IMR-90 (cell line): ENCODE results near the gene LRRC9. TPM values are rescaled to one million over a fixed set of nuclear protein-coding genes. Genes with fewer than 3 reads are reported as not detected.

Experiments
- ATAC-seq: fragments of 200-7000 bp; cut with Tn5 transposase; 2 replicates; pipeline ENCODE4 v1.9.1; 2020; ENCODE audit warnings: low read depth, mild to moderate bottlenecking, moderate library complexity
- BruUV-seq: library from RNA; stranded (reverse); fragments of 400-500 nt; replicated peaks from 2 replicates; lab custom pipeline; 2021; lab: Mats Ljungman, UMichigan
- CTCF ChIA-PET: fragments of 300-600 bp; formaldehyde crosslinking; extraction: SDS; loops from one replicate; lab custom pipeline; 2021; ENCODE audit warnings: antibody characterized with exemption; lab: Yijun Ruan, JAX
- POLR2A ChIA-PET: fragments of 300-600 bp; sonication (Branson Sonifier 250); formaldehyde crosslinking; loops from one replicate; lab custom pipeline; 2022; ENCODE audit warnings: antibody characterized with exemption; ENCODE audit not compliant: unreplicated experiment; lab: Charles Lee
- DNase-seq: peaks from one replicate; pipeline ENCODE4 v3.0.0; 2013
- H2AFZ ChIP-seq: replicated peaks from 2 replicates; pipeline ENCODE3; 2013; ENCODE audit warnings: low read length, mild to moderate bottlenecking; ENCODE audit not compliant: poor library complexity
- H2AK5ac ChIP-seq: 2 replicates; pipeline ENCODE4 v1.6.1; 2013; ENCODE audit warnings: low read depth, low read length, inconsistent platforms
- H2AK9ac ChIP-seq: replicated peaks from 2 replicates; pipeline ENCODE3; 2013; ENCODE audit warnings: mild to moderate bottlenecking, low read depth, low read length, moderate library complexity; ENCODE audit not compliant: poor library complexity
- H2BK120ac ChIP-seq: 2 replicates; pipeline ENCODE4 v1.6.1; 2013; ENCODE audit warnings: low read depth, low read length, inconsistent platforms
- H2BK15ac ChIP-seq: 3 replicates; pipeline ENCODE4 v1.6.1; 2013; ENCODE audit warnings: low read depth, low read length, inconsistent platforms
- H2BK20ac ChIP-seq: 2 replicates; pipeline ENCODE4 v1.6.1; 2013; ENCODE audit warnings: low read depth, mild to moderate bottlenecking, inconsistent platforms, low read length, moderate library complexity
- H2BK5ac ChIP-seq: 2 replicates; pipeline ENCODE4 v1.6.1; 2013; ENCODE audit warnings: mild to moderate bottlenecking, low read depth, low read length, inconsistent platforms; ENCODE audit not compliant: poor library complexity, severe bottlenecking
- H3K14ac ChIP-seq: replicated peaks from 2 replicates; pipeline ENCODE4 v1.6.1; 2013; ENCODE audit warnings: low read depth, low read length, inconsistent platforms
- H3K18ac ChIP-seq: 2 replicates; pipeline ENCODE4 v1.6.1; 2013; ENCODE audit warnings: low read depth, low read length, control low read depth
- H3K23ac ChIP-seq: 2 replicates; pipeline ENCODE4 v1.6.1; 2013; ENCODE audit warnings: low read depth, low read length, inconsistent platforms
- H3K27ac ChIP-seq: 2 replicates; pipeline ENCODE4 v1.5.1; 2013; ENCODE audit warnings: mild to moderate bottlenecking, control low read depth, low read length; ENCODE audit not compliant: insufficient read depth
- H3K27me3 ChIP-seq: 2 replicates; pipeline ENCODE4 v1.6.1; 2013; ENCODE audit warnings: low read length; ENCODE audit not compliant: control insufficient read depth, insufficient read depth
- H3K36me3 ChIP-seq: 2 replicates; pipeline ENCODE4 v1.6.1; 2013; ENCODE audit warnings: low read length, mixed read lengths; ENCODE audit not compliant: control insufficient read depth, insufficient read depth
- H3K4ac ChIP-seq: 2 replicates; pipeline ENCODE4 v1.6.1; 2013; ENCODE audit warnings: low read depth, low read length, inconsistent platforms
- H3K4me1 ChIP-seq: 2 replicates; pipeline ENCODE4 v1.6.1; 2013; ENCODE audit warnings: low read length, mixed read lengths; ENCODE audit not compliant: control insufficient read depth, insufficient read depth
- H3K4me2 ChIP-seq: 2 replicates; pipeline ENCODE4 v1.6.1; 2013; ENCODE audit warnings: low read depth, mild to moderate bottlenecking, control low read depth, low read length, moderate library complexity
- H3K4me3 ChIP-seq: 2 replicates; pipeline ENCODE4 v1.5.1; 2013; ENCODE audit warnings: low read depth, mild to moderate bottlenecking, control low read depth, low read length, moderate library complexity; ENCODE audit not compliant: insufficient read depth
- H3K56ac ChIP-seq: 2 replicates; pipeline ENCODE4 v1.6.1; 2013; ENCODE audit warnings: low read length, inconsistent platforms; ENCODE audit not compliant: insufficient read depth; ENCODE audit errors: extremely low read depth
- H3K79me1 ChIP-seq, 2 experiments: 2 replicates each; pipeline ENCODE4 v1.6.1; 2013; ENCODE audit warnings: low read length in 2 of 2, inconsistent platforms in 1 of 2, low read depth in 1 of 2
- H3K9ac ChIP-seq: 2 replicates; pipeline ENCODE4 v1.6.1; 2013; ENCODE audit warnings: low read depth, low read length, control low read depth
- H3K9me1 ChIP-seq: 2 replicates; pipeline ENCODE4 v1.6.1; 2013; ENCODE audit warnings: low read length, inconsistent platforms; ENCODE audit not compliant: insufficient read depth
- H3K9me3 ChIP-seq: 2 replicates; pipeline ENCODE4 v1.6.1; 2013; ENCODE audit warnings: low read length; ENCODE audit not compliant: control insufficient read depth, insufficient read depth
- H4K20me1 ChIP-seq: 2 replicates; pipeline ENCODE4 v1.6.1; 2013; ENCODE audit warnings: low read length, inconsistent platforms; ENCODE audit not compliant: insufficient read depth
- H4K5ac ChIP-seq: 2 replicates; pipeline ENCODE4 v1.6.1; 2013; ENCODE audit warnings: mild to moderate bottlenecking, low read depth, low read length, control low read depth
- H4K8ac ChIP-seq, 2 experiments: 2 replicates each; pipeline ENCODE4 v1.6.1; 2013; ENCODE audit warnings: low read depth in 2 of 2, low read length in 2 of 2, control low read depth in 1 of 2, inconsistent platforms in 1 of 2
- H4K91ac ChIP-seq: 2 replicates; pipeline ENCODE4 v1.6.1; 2013; ENCODE audit warnings: low read depth, low read length, inconsistent platforms; ENCODE audit not compliant: insufficient read depth
- BHLHE40 ChIP-seq: fragments of 150-350 bp; IDR thresholded peaks from 2 replicates; pipeline ENCODE4 v1.6.1; 2016; ENCODE audit warnings: mild to moderate bottlenecking, low read depth, low read length
- CEBPB ChIP-seq: IDR thresholded peaks from 2 replicates; pipeline ENCODE4 v1.6.1; 2012; ENCODE audit warnings: low read depth, low read length, improper control_type of control experiment
- CHD1 ChIP-seq: IDR thresholded peaks from 2 replicates; pipeline ENCODE4 v1.6.1; 2012; ENCODE audit warnings: low read depth, low read length, improper control_type of control experiment
- ELK1 ChIP-seq: fragments of 150-350 bp; IDR thresholded peaks from 2 replicates; pipeline ENCODE4 v1.6.1; 2016; ENCODE audit warnings: low read depth, mild to moderate bottlenecking, low read length, moderate library complexity, borderline replicate concordance
- FOS ChIP-seq: fragments of 150-350 bp; IDR thresholded peaks from 2 replicates; pipeline ENCODE4 v1.6.1; 2016; ENCODE audit warnings: low read depth, low read length
- MAFK ChIP-seq: IDR thresholded peaks from 2 replicates; pipeline ENCODE4 v1.6.1; 2012; ENCODE audit warnings: low read depth, low read length, improper control_type of control experiment
- MXI1 ChIP-seq: IDR thresholded peaks from 2 replicates; pipeline ENCODE4 v1.6.1; 2012; ENCODE audit warnings: low read depth, mild to moderate bottlenecking, low read length, moderate library complexity, borderline replicate concordance
- NFE2L2 ChIP-seq: fragments of 150-350 bp; IDR thresholded peaks from 2 replicates; pipeline ENCODE4 v1.6.1; 2016; ENCODE audit warnings: low read depth, mild to moderate bottlenecking, low read length
- POLR2A ChIP-seq: IDR thresholded peaks from 2 replicates; pipeline ENCODE4 v1.6.1; 2012; ENCODE audit warnings: mild to moderate bottlenecking, low read depth, low read length
- RAD21 ChIP-seq: IDR thresholded peaks from 2 replicates; pipeline ENCODE4 v1.6.1; 2012; ENCODE audit warnings: low read length, improper control_type of control experiment
- RFX5 ChIP-seq: IDR thresholded peaks from 2 replicates; pipeline ENCODE4 v1.8.0; 2012; ENCODE audit warnings: low read depth, mild to moderate bottlenecking, low read length, moderate library complexity
- SMC3 ChIP-seq: fragments of 150-350 bp; IDR thresholded peaks from 2 replicates; pipeline ENCODE4 v1.6.1; 2016; ENCODE audit warnings: low read depth, mild to moderate bottlenecking, antibody characterized with exemption, low read length, moderate library complexity
- WGBS, 2 experiments: methylation state at CpG; one replicate each; pipeline versions ENCODE4 v1.1.5 to v1.1.7; 2013; ENCODE audit warnings: missing lambda C conversion rate in 2 of 2; ENCODE audit not compliant: insufficient read length in 1 of 2; ENCODE audit errors: extremely low coverage in 2 of 2; 5-methylcytosine and 5-hydroxymethylcytosine counted together
- dilution Hi-C: fragments of 300-500 bp; cut with HindIII; formaldehyde crosslinking; loops from one replicate; pipeline ENCODE4 v1.14.3; 2018; ENCODE audit warnings: low sequenced_read_pairs; ENCODE audit not compliant: unreplicated experiment
- in situ Hi-C: fragments of 300-500 bp; cut with MboI; formaldehyde crosslinking; loops from 3 replicates; pipeline ENCODE4 v1.14.3; 2019; ENCODE audit warnings: low sequenced_read_pairs, inconsistent platforms, mixed read lengths
- intact Hi-C: fragments of 100-400 bp; cut with micrococcal nuclease; formaldehyde crosslinking; loops from 2 replicates; pipeline ENCODE4 v1.10.0; 2022
- polyA plus RNA-seq, 3 experiments: library from polyadenylated mRNA; depleted of rRNA; stranded (reverse); fragments of >200 nt; gene quantifications; 2 replicates each; pipeline ENCODE4 v1.2.3, GENCODE V29; 2012; ENCODE audit warnings: low replicate concordance in 1 of 3
- total RNA-seq: library from RNA; depleted of rRNA; stranded (reverse); fragments of >200 nt; gene quantifications from 2 replicates; pipeline ENCODE4 v1.2.3, GENCODE V29; 2012
- TF ChIP-seq, protein P1 (sequence below): fragments of 150-350 bp; IDR thresholded peaks from 2 replicates; pipeline ENCODE4 v1.6.1; 2017; ENCODE audit warnings: mild to moderate bottlenecking, antibody characterized with exemption, low read length, low read depth
- TF ChIP-seq, protein P2 (sequence below): conservative IDR thresholded peaks from 2 replicates; pipeline ENCODE4 v1.5.1; 2012; ENCODE audit warnings: mild to moderate bottlenecking, low read depth, low read length, improper control_type of control experiment

Gene LRRC9
- total and polyA plus RNA-seq, 2 of the 4 experiments (the other 2 are of a cell fraction) = not detected

- Histone ChIP-seq H2BK5ac (no peak overlapping the region), H2BK20ac (no peak overlapping the region), H3K56ac (no peak overlapping the region), H2AK9ac (no peak overlapping the region), H3K27me3 (no peaks in the 10 kb centered on the region; the same call in 1 of the 2 replicates), H3K4ac (no peak overlapping the region), H3K4me1 (no peaks in the 10 kb centered on the region), H2BK120ac (no peak overlapping the region), H3K79me1 (no peaks in the 10 kb centered on the region), H3K4me3 (no peak overlapping the region), H3K36me3 (no peaks in the 10 kb centered on the region), H4K5ac (no peak overlapping the region), H3K14ac (no peak overlapping the region), H3K27ac (no peak overlapping the region), H3K9me3 (no peaks in the 10 kb centered on the region), H3K23ac (no peak overlapping the region), H2BK15ac (no peak overlapping the region), H4K8ac (no peak overlapping the region), H4K20me1 (no peaks in the 10 kb centered on the region), H3K18ac (no peak overlapping the region), H2AFZ (no peak overlapping the region), H3K9me1 (no peaks in the 10 kb centered on the region), H3K9ac (no peak overlapping the region), H2AK5ac (no peak overlapping the region), H4K91ac (no peak overlapping the region), H3K4me2 (no peak overlapping the region)
- no CpG with 5 or more reads among the region's 8 CpGs for WGBS, 2 experiments
- ChIA-PET POLR2A (no interaction called here), CTCF (interaction anchor here (0.5 to 1.7 kb wide), 3 partner anchors 20 to 28 kb away, joined by 3 to 9 read pairs (median 3); no protein-coding TSS in a partner anchor)
- dilution Hi-C loops (no loop called here), intact Hi-C loops (no loop called here), in situ Hi-C loops (no loop called here)
- DNase-seq = no peak
- no peak for TF ChIP-seq SMC3
- TF ChIP-seq FOS = no peak
- no peak for TF ChIP-seq POLR2A
- TF ChIP-seq CHD1 = no peak
- no peak for TF ChIP-seq BHLHE40
- 0 out of 2 replicates have a peak, but pooled peaks have one; percentile 32 for TF ChIP-seq RAD21
- no peak for TF ChIP-seq NFE2L2
- no peak for TF ChIP-seq MXI1
- no peak for TF ChIP-seq ELK1
- TF ChIP-seq, protein P1, sequence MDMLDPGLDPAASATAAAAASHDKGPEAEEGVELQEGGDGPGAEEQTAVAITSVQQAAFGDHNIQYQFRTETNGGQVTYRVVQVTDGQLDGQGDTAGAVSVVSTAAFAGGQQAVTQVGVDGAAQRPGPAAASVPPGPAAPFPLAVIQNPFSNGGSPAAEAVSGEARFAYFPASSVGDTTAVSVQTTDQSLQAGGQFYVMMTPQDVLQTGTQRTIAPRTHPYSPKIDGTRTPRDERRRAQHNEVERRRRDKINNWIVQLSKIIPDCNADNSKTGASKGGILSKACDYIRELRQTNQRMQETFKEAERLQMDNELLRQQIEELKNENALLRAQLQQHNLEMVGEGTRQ = no peak
- TF ChIP-seq MAFK = peak; percentile 51
- no peak for TF ChIP-seq CEBPB
- TF ChIP-seq RFX5 = no peak
- TF ChIP-seq, protein P2, sequence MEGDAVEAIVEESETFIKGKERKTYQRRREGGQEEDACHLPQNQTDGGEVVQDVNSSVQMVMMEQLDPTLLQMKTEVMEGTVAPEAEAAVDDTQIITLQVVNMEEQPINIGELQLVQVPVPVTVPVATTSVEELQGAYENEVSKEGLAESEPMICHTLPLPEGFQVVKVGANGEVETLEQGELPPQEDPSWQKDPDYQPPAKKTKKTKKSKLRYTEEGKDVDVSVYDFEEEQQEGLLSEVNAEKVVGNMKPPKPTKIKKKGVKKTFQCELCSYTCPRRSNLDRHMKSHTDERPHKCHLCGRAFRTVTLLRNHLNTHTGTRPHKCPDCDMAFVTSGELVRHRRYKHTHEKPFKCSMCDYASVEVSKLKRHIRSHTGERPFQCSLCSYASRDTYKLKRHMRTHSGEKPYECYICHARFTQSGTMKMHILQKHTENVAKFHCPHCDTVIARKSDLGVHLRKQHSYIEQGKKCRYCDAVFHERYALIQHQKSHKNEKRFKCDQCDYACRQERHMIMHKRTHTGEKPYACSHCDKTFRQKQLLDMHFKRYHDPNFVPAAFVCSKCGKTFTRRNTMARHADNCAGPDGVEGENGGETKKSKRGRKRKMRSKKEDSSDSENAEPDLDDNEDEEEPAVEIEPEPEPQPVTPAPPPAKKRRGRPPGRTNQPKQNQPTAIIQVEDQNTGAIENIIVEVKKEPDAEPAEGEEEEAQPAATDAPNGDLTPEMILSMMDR = 0 out of 2 replicates have a peak, but pooled peaks have one; percentile 16
- no peak; the same call in 1 of the 2 replicates for ATAC-seq
- BruUV-seq = no TSS peak
Observed at GRCh38 chr14:59897757-59898383, 22.1 kb upstream of the LRRC9 start.
